Endothelial cell of umbilical vein (primary cell): ENCODE results near the gene ZFPM1. TPM values are rescaled to one million over a fixed set of nuclear protein-coding genes. Genes with fewer than 3 reads are reported as not detected.

Source experiments
- BruUV-seq: library from RNA; stranded (reverse); fragments of 400-500 nt; replicated peaks from 2 replicates; lab custom pipeline; 2021; lab: Mats Ljungman, UMichigan
- CTCF ChIA-PET: fragments of 300-600, 350-600 bp; sonication (Branson Sonifier 250); formaldehyde crosslinking; loops from one replicate; lab custom pipeline; 2021; ENCODE audit warnings: antibody characterized with exemption, inconsistent platforms; lab: Charles Lee
- POLR2A ChIA-PET: fragments of 300-600, 350-600 bp; sonication (Branson Sonifier 250); formaldehyde crosslinking; loops from one replicate; lab custom pipeline; 2021; ENCODE audit warnings: antibody characterized with exemption, inconsistent platforms; lab: Charles Lee
- DNase-seq: peaks from one replicate; pipeline ENCODE4 v3.0.0-alpha.2; 2011; ENCODE audit warnings: low read depth, low spot score
- FAIRE-seq: peaks from 2 replicates; lab custom pipeline; 2011; peaks lifted over from hg19 to GRCh38; lab: Jason Lieb, UNC
- H2AFZ ChIP-seq: 2 replicates; pipeline ENCODE4 v1.6.0; 2012; ENCODE audit warnings: low read depth, low read length, control low read depth, inconsistent platforms
- H3K27ac ChIP-seq: 2 replicates; pipeline ENCODE4 v1.5.1; 2011; ENCODE audit warnings: low read depth, mild to moderate bottlenecking, control low read depth, low read length, moderate library complexity; ENCODE audit not compliant: insufficient read depth
- H3K27me3 ChIP-seq, 2 experiments: 2 replicates each; pipeline versions ENCODE4 v1.6.0 to v1.6.1; 2011; ENCODE audit warnings: low read length in 2 of 2, mixed read lengths in 1 of 2; ENCODE audit not compliant: control insufficient read depth in 2 of 2, insufficient read depth in 2 of 2
- H3K36me3 ChIP-seq, 2 experiments: 2 replicates in 1 of 2; 3 replicates in 1 of 2; pipeline ENCODE4 v1.5.1; 2011; ENCODE audit warnings: low read length in 2 of 2, mild to moderate bottlenecking in 1 of 2, moderate library complexity in 1 of 2; ENCODE audit not compliant: control insufficient read depth in 2 of 2, insufficient read depth in 2 of 2; ENCODE audit errors: extremely low read depth in 1 of 2
- H3K4me1 ChIP-seq: 3 replicates; pipeline ENCODE4 v1.5.1; 2011; ENCODE audit warnings: mild to moderate bottlenecking, low read length; ENCODE audit not compliant: control insufficient read depth, insufficient read depth; ENCODE audit errors: extremely low read depth
- H3K4me2 ChIP-seq: 2 replicates; pipeline ENCODE4 v1.6.1; 2011; ENCODE audit warnings: low read length, control low read depth, mixed read lengths; ENCODE audit not compliant: insufficient read depth
- H3K4me3 ChIP-seq, 3 experiments: fragments of 200-600 bp in 1 of 3; sonication (generic), shearing (Covaris generic) in 1 of 3; replicated peaks in 1 of 3; 2 replicates each; pipeline ENCODE4 v1.5.1; 2011 to 2016; ENCODE audit warnings: control low read depth in 3 of 3, low read length in 3 of 3, mild to moderate bottlenecking in 2 of 3, inconsistent platforms in 1 of 3, low read depth in 1 of 3, moderate library complexity in 1 of 3; ENCODE audit not compliant: insufficient read depth in 1 of 3
- H3K79me2 ChIP-seq: 2 replicates; pipeline ENCODE4 v1.6.0; 2012; ENCODE audit warnings: low read length, inconsistent platforms; ENCODE audit not compliant: control insufficient read depth, insufficient read depth
- H3K9ac ChIP-seq: replicated peaks from 2 replicates; pipeline ENCODE3; 2011; ENCODE audit warnings: low read length, control low read depth; ENCODE audit not compliant: insufficient read depth; ENCODE audit errors: extremely low read depth
- H3K9me1 ChIP-seq: replicated peaks from 3 replicates; pipeline ENCODE4 v1.6.0; 2011; ENCODE audit warnings: mild to moderate bottlenecking, low read length; ENCODE audit not compliant: control insufficient read depth, insufficient read depth; ENCODE audit errors: extremely low read depth
- H3K9me3 ChIP-seq: replicated peaks from 2 replicates; pipeline ENCODE4 v1.5.1; 2012; ENCODE audit warnings: low read length, inconsistent platforms; ENCODE audit not compliant: control insufficient read depth, insufficient read depth
- H4K20me1 ChIP-seq: replicated peaks from 2 replicates; pipeline ENCODE3; 2011; ENCODE audit warnings: mild to moderate bottlenecking, low read length; ENCODE audit not compliant: control insufficient read depth, insufficient read depth; ENCODE audit errors: extremely low read depth
- CTCF ChIP-seq, 2 donors: IDR thresholded peaks; 1 replicate in 1 of 2; 2 replicates in 1 of 2; pipeline ENCODE4 v1.5.1; 2011; ENCODE audit warnings: low read length in 2 of 2, mild to moderate bottlenecking in 2 of 2, moderate library complexity in 2 of 2, control low read depth in 1 of 2, inconsistent platforms in 1 of 2, low read depth in 1 of 2; ENCODE audit not compliant: insufficient read depth in 1 of 2; ENCODE audit errors: extremely low read depth in 1 of 2
- EZH2 ChIP-seq: IDR thresholded peaks from 2 replicates; pipeline ENCODE4 v1.6.1; 2012; ENCODE audit warnings: borderline replicate concordance, low read depth, mild to moderate bottlenecking, moderate library complexity, low read length, inconsistent platforms; ENCODE audit not compliant: severe bottlenecking
- FOS ChIP-seq: IDR thresholded peaks from 2 replicates; pipeline ENCODE4 v1.6.1; 2011; ENCODE audit warnings: mild to moderate bottlenecking, low read length, moderate library complexity, borderline replicate concordance; ENCODE audit not compliant: insufficient read depth
- GATA2 ChIP-seq: IDR thresholded peaks from 2 replicates; pipeline ENCODE4 v1.7.0; 2011; ENCODE audit warnings: low read depth, mild to moderate bottlenecking, moderate library complexity, mixed read lengths, low read length; ENCODE audit not compliant: insufficient read length, insufficient read depth
- JUN ChIP-seq: IDR thresholded peaks from 2 replicates; pipeline ENCODE4 v1.6.1; 2011; ENCODE audit warnings: borderline replicate concordance, low read depth; ENCODE audit not compliant: insufficient read length, insufficient read depth
- MAX ChIP-seq: IDR thresholded peaks from 2 replicates; pipeline ENCODE4 v1.6.1; 2011; ENCODE audit not compliant: insufficient read depth, insufficient read length
- POLR2A ChIP-seq: IDR thresholded peaks from 2 replicates; pipeline ENCODE4 v1.6.1; 2012; ENCODE audit warnings: low read depth, mild to moderate bottlenecking, control low read depth, low read length
- POLR2AphosphoS5 ChIP-seq: IDR thresholded peaks from 2 replicates; pipeline ENCODE4 v1.6.1; 2012; ENCODE audit warnings: low read depth, mild to moderate bottlenecking, control low read depth, low read length, moderate library complexity; ENCODE audit not compliant: insufficient read depth
- dilution Hi-C: fragments of 300-500 bp; cut with MboI; formaldehyde crosslinking; loops from one replicate; pipeline ENCODE4 v1.15.0; 2019; ENCODE audit warnings: low sequenced_read_pairs; ENCODE audit not compliant: extremely low pct_ligation_motif_present
- intact Hi-C: fragments of 100-400 bp; cut with micrococcal nuclease; formaldehyde crosslinking; loops from one replicate; pipeline ENCODE4 v1.10.0; 2022
- polyA plus RNA-seq, 4 experiments: library from polyadenylated mRNA; depleted of rRNA in 3 of 4; stranded (reverse) in 3 of 4; unstranded in 1 of 4; fragments of >200 nt; gene quantifications; 2 replicates each; pipeline versions ENCODE4 v1.2.1 to v1.2.3, GENCODE V29; 2011 to 2012; ENCODE audit warnings: missing spikeins in 1 of 4
- total RNA-seq: library from RNA; stranded (reverse); gene quantifications from 2 replicates; pipeline ENCODE4 v1.2.3, GENCODE V29; 2021

Gene ZFPM1
- total and polyA plus RNA-seq, 2 donors (not counting 3 experiments of a cell fraction or from before 2014, with no cell fraction given) = 0.37 to 7.5 TPM

- ChIA-PET POLR2A (no interaction called here), CTCF (no interaction called here)
- BruUV-seq = no TSS peak
- no peaks in the 10 kb centered on the region for H3K36me3 ChIP-seq
- H3K4me2 ChIP-seq = no peak overlapping the region
- no peak overlapping the region for H3K9ac ChIP-seq
- peaks cover 20% of the 10 kb centered on the region for H3K4me1 ChIP-seq
- no peaks in the 10 kb centered on the region for H4K20me1 ChIP-seq
- H3K9me1 ChIP-seq = no peaks in the 10 kb centered on the region
- no peaks in the 10 kb centered on the region for H3K27me3 ChIP-seq
- no peak overlapping the region for H2AFZ ChIP-seq
- dilution Hi-C loops = no loop called here
- FAIRE-seq = no peak
- H3K9me3 ChIP-seq = no peaks in the 10 kb centered on the region
- DNase-seq = no peak
- no peak for TF ChIP-seq POLR2A
- no peak overlapping the region for H3K4me3 ChIP-seq
- H3K27ac ChIP-seq = no peak overlapping the region
- intact Hi-C loops = no loop called here
- peaks cover 12% of the 10 kb centered on the region for H3K79me2 ChIP-seq
Observed at GRCh38 chr16:88467541-88467944, 14.5 kb downstream of the ZFPM1 start.

GRCh38 chr16:88468275-88469129 lies 15.4 kb downstream of the ZFPM1 start:
- no peaks in the 10 kb centered on the region for H3K27me3 ChIP-seq
- CTCF ChIA-PET = interaction anchor here (0.7 kb wide), 1 partner anchor 16 kb away, joined by 3 read pairs; the partner anchor contains the start of gene ZFPM1
- no peaks in the 10 kb centered on the region for H3K9me1 ChIP-seq
- no peak overlapping the region for H3K27ac ChIP-seq
- H4K20me1 ChIP-seq = no peaks in the 10 kb centered on the region
- DNase-seq (peak; percentile 16), FAIRE-seq (no peak)
- peaks cover 20% of the 10 kb centered on the region for H3K4me1 ChIP-seq
- POLR2A ChIA-PET = no interaction called here
- H2AFZ ChIP-seq = no peak overlapping the region
- TF ChIP-seq FOS (no peak), EZH2 (no peak), MAX (no peak), POLR2A (no peak), POLR2AphosphoS5 (no peak), GATA2 (no peak), JUN (no peak), CTCF (IDR thresholded peaks at IDR 0.05; ENCODE audit: extremely low read depth in 1 of 2, insufficient read depth in 1 of 2, low read depth in 1 of 2, low read length in 2 of 2) (no peak)
- H3K4me2 ChIP-seq = no peak overlapping the region
- H3K36me3 ChIP-seq = no peaks in the 10 kb centered on the region
- H3K9ac ChIP-seq = no peak overlapping the region
- no peaks in the 10 kb centered on the region for H3K9me3 ChIP-seq
- H3K79me2 ChIP-seq = peaks cover 6% of the 10 kb centered on the region
- no peak overlapping the region for H3K4me3 ChIP-seq
- intact Hi-C loops = no loop called here
- no TSS peak for BruUV-seq
- dilution Hi-C loops = no loop called here
